K562 (cell line): ENCODE measurements around the gene AMDHD2. TPM values are rescaled to one million over a fixed set of nuclear protein-coding genes. Genes with fewer than 3 reads are reported as not detected.
A peak's percentile ranks its signal among the peaks of the same experiment; 100 is the strongest.

Experiments
- ATAC-seq: fragments of 200-7000 bp; cut with Tn5 transposase; 3 replicates; pipeline ENCODE4 v1.9.1; 2020; ENCODE audit warnings: moderate library complexity
- BruUV-seq: library from RNA; stranded (reverse); fragments of 400-500 nt; replicated peaks from 2 replicates; lab custom pipeline; 2021; lab: Mats Ljungman, UMichigan
- CTCF ChIA-PET: fragments of 300-600 bp; formaldehyde crosslinking; extraction: SDS; loops from one replicate; lab custom pipeline; 2021; ENCODE audit warnings: low intra/inter-chr PET ratio; lab: Yijun Ruan, JAX
- POLR2A ChIA-PET: fragments of 300-600, 350-650 bp; sonication (Branson Sonifier 250); formaldehyde crosslinking; extraction: SDS; loops from one replicate; lab custom pipeline; 2021; ENCODE audit warnings: antibody characterized with exemption, inconsistent platforms; lab: Yijun Ruan, JAX
- DNase-seq, 4 experiments: peaks; one replicate each; pipeline versions ENCODE4 v3.0.0 to v3.0.0-alpha.2; 2011 to 2018; ENCODE audit warnings: low spot score in 3 of 4, mixed read lengths in 3 of 4; ENCODE audit errors: extremely low read depth in 1 of 4
- FAIRE-seq: peaks from 2 replicates; lab custom pipeline; 2011; peaks lifted over from hg19 to GRCh38; lab: Jason Lieb, UNC
- H2AFZ ChIP-seq: 2 replicates; pipeline ENCODE4 v1.6.0; 2011; ENCODE audit warnings: low read depth, low read length, control low read depth, inconsistent platforms
- H3K27ac ChIP-seq: fragments of 200-600 bp; 3 replicates; pipeline ENCODE4 v1.8.0; 2011; ENCODE audit warnings: low read depth, mild to moderate bottlenecking, control low read depth, inconsistent platforms, low read length, moderate library complexity, mixed read lengths; ENCODE audit errors: extremely low read depth
- H3K27me3 ChIP-seq, 2 experiments: fragments of 300-600 bp in 1 of 2; 2 replicates in 1 of 2; 3 replicates in 1 of 2; pipeline versions ENCODE4 v1.6.0 to v1.8.0; 2011; ENCODE audit warnings: inconsistent platforms in 2 of 2, low read length in 2 of 2, mild to moderate bottlenecking in 1 of 2, mixed read lengths in 1 of 2, moderate library complexity in 1 of 2; ENCODE audit not compliant: control insufficient read depth in 2 of 2, insufficient read depth in 2 of 2
- H3K36me3 ChIP-seq: fragments of 300-600 bp; 3 replicates; pipeline ENCODE4 v1.8.0; 2011; ENCODE audit warnings: mild to moderate bottlenecking, low read length, inconsistent platforms; ENCODE audit not compliant: control insufficient read depth, insufficient read depth
- H3K4me1 ChIP-seq, 2 experiments: fragments of 200-600 bp in 1 of 2; replicated peaks in 1 of 2; 2 replicates in 1 of 2; 3 replicates in 1 of 2; pipeline versions ENCODE4 v1.5.1 to v1.8.0; 2011; ENCODE audit warnings: inconsistent platforms in 2 of 2, low read length in 2 of 2, mild to moderate bottlenecking in 1 of 2, mixed read lengths in 1 of 2, moderate library complexity in 1 of 2; ENCODE audit not compliant: control insufficient read depth in 2 of 2, insufficient read depth in 2 of 2
- H3K4me2 ChIP-seq: 2 replicates; pipeline ENCODE4 v1.6.1; 2011; ENCODE audit warnings: low read length, control low read depth, inconsistent platforms, mixed read lengths; ENCODE audit not compliant: insufficient read depth
- H3K4me3 ChIP-seq: fragments of 200-600 bp; sonication (generic), shearing (Covaris generic); 2 replicates; pipeline ENCODE4 v1.5.1; 2016; ENCODE audit warnings: control low read depth, inconsistent platforms
- H3K79me2 ChIP-seq: fragments of 200-600 bp; 3 replicates; pipeline ENCODE4 v1.8.0; 2011; ENCODE audit warnings: low read length, inconsistent platforms; ENCODE audit not compliant: control insufficient read depth, insufficient read depth
- H3K9ac ChIP-seq, 2 experiments: 2 replicates each; pipeline versions ENCODE4 v1.6.0 to v1.6.1; 2011; ENCODE audit warnings: low read depth in 2 of 2, low read length in 2 of 2, control low read depth in 1 of 2, inconsistent platforms in 1 of 2, mild to moderate bottlenecking in 1 of 2, mixed read lengths in 1 of 2; ENCODE audit not compliant: insufficient read depth in 1 of 2
- H3K9me1 ChIP-seq: one replicate; pipeline ENCODE4 v1.6.0; 2011; ENCODE audit warnings: inconsistent platforms, mild to moderate bottlenecking, low read length, moderate library complexity; ENCODE audit not compliant: control insufficient read depth, insufficient read depth
- H3K9me3 ChIP-seq: replicated peaks from 2 replicates; pipeline ENCODE4 v1.5.1; 2011; ENCODE audit warnings: low read depth, low read length, inconsistent platforms; ENCODE audit not compliant: control insufficient read depth, insufficient read depth
- H4K20me1 ChIP-seq: replicated peaks from 2 replicates; pipeline ENCODE4 v1.6.1; 2011; ENCODE audit warnings: low read length, inconsistent platforms, mixed read lengths; ENCODE audit not compliant: control insufficient read depth, insufficient read depth
- BHLHE40 ChIP-seq: IDR thresholded peaks from 2 replicates; pipeline ENCODE4 v1.6.1; 2011; ENCODE audit warnings: low read length, improper control_type of control experiment
- CREB3L1 ChIP-seq: fragments of 450-650 bp; IDR thresholded peaks from 2 replicates; pipeline ENCODE4 v1.6.1; 2014; ENCODE audit warnings: low read depth, mild to moderate bottlenecking, moderate library complexity, borderline replicate concordance
- JUNB ChIP-seq: fragments of 450-650 bp; formaldehyde crosslinking; conservative IDR thresholded peaks from 2 replicates; pipeline ENCODE4 v1.4.0; 2020; ENCODE audit warnings: mild to moderate bottlenecking
- MYNN ChIP-seq, 2 experiments: sonication (generic); formaldehyde crosslinking in 1 of 2; IDR thresholded peaks; 2 replicates each; pipeline versions ENCODE4 v1.5.0 to v1.6.1; 2016 to 2020; ENCODE audit warnings: antibody characterized with exemption in 1 of 2, missing genetic modification reagents in 1 of 2
- NCOA6 ChIP-seq: fragments of 450-650 bp; IDR thresholded peaks from 2 replicates; pipeline ENCODE4 v1.6.1; 2017; ENCODE audit warnings: mild to moderate bottlenecking
- NCOR1 ChIP-seq: fragments of 450-650 bp; IDR thresholded peaks from 2 replicates; pipeline ENCODE4 v1.6.1; 2016; ENCODE audit warnings: mild to moderate bottlenecking, moderate library complexity
- NFE2L1 ChIP-seq: fragments of 450-650 bp; IDR thresholded peaks from 2 replicates; pipeline ENCODE4 v1.6.1; 2016; ENCODE audit warnings: missing genetic modification characterization, low read depth, mild to moderate bottlenecking, missing compliant biosample characterization, moderate library complexity, borderline replicate concordance
- ZNF318 ChIP-seq, 2 experiments: fragments of 450-650 bp; IDR thresholded peaks; 2 replicates each; pipeline ENCODE4 v1.6.1; 2016; ENCODE audit warnings: mild to moderate bottlenecking in 2 of 2, borderline replicate concordance in 1 of 2, low read depth in 1 of 2, moderate library complexity in 1 of 2
- WGBS: fragments of 100-300 bp; shearing (Covaris generic); methylation state at CpG from one replicate; pipeline ENCODE4 v1.1.6; 2016; ENCODE audit warnings: low coverage, mixed read lengths; ENCODE audit not compliant: insufficient coverage; ENCODE audit errors: missing lambda C conversion rate; 5-methylcytosine and 5-hydroxymethylcytosine counted together
- in situ Hi-C: fragments of 300-500 bp; cut with MboI; formaldehyde crosslinking; loops from 4 replicates; pipeline ENCODE4 v1.15.0; 2018; ENCODE audit warnings: inconsistent platforms, mixed read lengths
- intact Hi-C: fragments of 100-400 bp; cut with micrococcal nuclease; formaldehyde crosslinking; loops from 2 replicates; pipeline ENCODE4 v1.14.2; 2022
- polyA plus RNA-seq, 8 experiments: library from polyadenylated mRNA; depleted of rRNA in 4 of 8; stranded (reverse) in 5 of 8; unstranded in 3 of 8; fragments of >200 nt; fragmentation: Nextera tagmentation in 2 of 8; fragmentation: Illumina TruSeq in 1 of 8; extraction: Ambion mirVana in 2 of 8; extraction: Trizol in 1 of 8; gene quantifications; 2 replicates each; pipeline versions ENCODE4 v1.2.1 to v1.2.3, GENCODE V29; 2011 to 2014; ENCODE audit warnings: inconsistent platforms in 1 of 8, missing spikeins in 1 of 8
- total RNA-seq, 7 experiments: library from RNA; depleted of rRNA in 6 of 7; stranded (reverse); fragments of >200 nt in 6 of 7; fragmentation: Illumina TruSeq in 2 of 7; extraction: Trizol in 2 of 7; gene quantifications; 2 replicates each; pipeline versions ENCODE4 v1.2.1 to v1.2.3, GENCODE V29; 2011 to 2021; ENCODE audit warnings: low replicate concordance in 1 of 7
- TF ChIP-seq, protein P1 (sequence below): sonication (generic); formaldehyde crosslinking; IDR thresholded peaks from 2 replicates; pipeline ENCODE4 v1.8.1; 2022; ENCODE audit warnings: missing genetic modification reagents

Gene AMDHD2
- total and polyA plus RNA-seq, 9 of the 15 experiments (the other 6 are each of a cell fraction or from before 2014, with no cell fraction given) = 0.38 to 56.9 (median 18.3) TPM; not detected in 1

DNA sequence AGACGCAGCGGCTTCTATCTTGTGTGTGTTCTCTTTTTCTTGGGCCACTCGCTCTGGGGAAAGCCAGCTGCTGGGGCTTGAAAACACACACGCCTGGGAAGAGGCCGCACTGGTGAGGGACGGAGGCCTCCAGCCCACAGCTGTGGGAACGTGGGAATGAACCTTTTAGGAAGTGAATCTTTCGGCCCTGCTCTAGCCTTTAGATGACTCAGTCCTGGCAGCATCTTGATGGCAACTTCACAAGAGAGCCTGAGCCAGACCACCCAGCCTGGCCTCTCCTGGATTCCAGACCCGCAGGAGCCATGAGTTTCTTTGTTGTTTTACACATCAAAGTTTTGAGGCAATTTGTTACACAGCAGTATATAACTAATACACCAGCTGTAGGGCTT lies 15.4 kb downstream of the AMDHD2 start:
- no peak for ATAC-seq
- Histone ChIP-seq H3K9me1 (no peaks in the 10 kb centered on the region), H4K20me1 (no peaks in the 10 kb centered on the region), H3K79me2 (peaks cover 22% of the 10 kb centered on the region), H3K4me1 (peaks cover 18 to 46% of the 10 kb centered on the region in 2 experiments; a peak in 4 of 5 replicates), H3K4me3 (no peak overlapping the region), H3K27ac (no peak overlapping the region), H3K4me2 (no peak overlapping the region), H3K9ac (no peak overlapping the region), H3K27me3 (no peaks in the 10 kb centered on the region), H2AFZ (0 out of 2 replicates have a peak overlapping the region, but pooled peaks have one; percentile 43), H3K9me3 (no peaks in the 10 kb centered on the region), H3K36me3 (peaks cover 16% of the 10 kb centered on the region; the same call in 1 of the 3 replicates)
- WGBS = 80% methylated on average over 8 of the region's 9 CpGs
- intact Hi-C loops (no loop called here), in situ Hi-C loops (no loop called here)
- POLR2A ChIA-PET = interaction anchor here (1.5 kb wide), 1 partner anchor 15 kb away, joined by 5 read pairs; the partner anchor contains the start of gene AMDHD2
- no peak for DNase-seq
- no TSS peak for BruUV-seq
- CTCF ChIA-PET = no interaction called here
- FAIRE-seq = no peak
- TF ChIP-seq NCOA6 (no peak), NFE2L1 (tag) (no peak), JUNB (no peak), NCOR1 (no peak), CREB3L1 (no peak), BHLHE40 (no peak), ZNF318 (IDR thresholded peaks at IDR 0.05; ENCODE audit: borderline replicate concordance in 1 of 2, low read depth in 1 of 2) (no peak), MYNN (IDR thresholded peaks at IDR 0.05) (no peak), MYNN (CRISPR knock-in tag; IDR thresholded peaks at IDR 0.05) (no peak)
- TF ChIP-seq, protein P1, sequence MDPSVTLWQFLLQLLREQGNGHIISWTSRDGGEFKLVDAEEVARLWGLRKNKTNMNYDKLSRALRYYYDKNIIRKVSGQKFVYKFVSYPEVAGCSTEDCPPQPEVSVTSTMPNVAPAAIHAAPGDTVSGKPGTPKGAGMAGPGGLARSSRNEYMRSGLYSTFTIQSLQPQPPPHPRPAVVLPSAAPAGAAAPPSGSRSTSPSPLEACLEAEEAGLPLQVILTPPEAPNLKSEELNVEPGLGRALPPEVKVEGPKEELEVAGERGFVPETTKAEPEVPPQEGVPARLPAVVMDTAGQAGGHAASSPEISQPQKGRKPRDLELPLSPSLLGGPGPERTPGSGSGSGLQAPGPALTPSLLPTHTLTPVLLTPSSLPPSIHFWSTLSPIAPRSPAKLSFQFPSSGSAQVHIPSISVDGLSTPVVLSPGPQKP (CRISPR knock-in tag) = no peak
